ENCODE data around the gene AFDN. TPM values are rescaled to one million over a fixed set of nuclear protein-coding genes. Genes with fewer than 3 reads are reported as not detected.

Gene AFDN
- total and polyA plus RNA-seq, 2 experiments from 2014 or later = 66.9 to 200 TPM

- no peak overlapping the region for H3K27ac Mint-ChIP-seq
- H3K9me3 Mint-ChIP-seq = no peaks in the 10 kb centered on the region
- no peak for DNase-seq (ENCODE audit: low spot score)
- Histone ChIP-seq H3K4me1 (ENCODE audit: insufficient read depth) (no peaks in the 10 kb centered on the region), H3K4me3 (no peak overlapping the region), H3K27ac (ENCODE audit: low read depth) (no peak overlapping the region), H3K9me2 (ENCODE audit: insufficient read depth) (no peaks in the 10 kb centered on the region), H3K4me2 (no peak overlapping the region), H3K27me3 (ENCODE audit: insufficient read depth) (no peaks in the 10 kb centered on the region), H4K20me1 (replicated peaks; ENCODE audit: insufficient read depth) (no peaks in the 10 kb centered on the region), H3K79me2 (replicated peaks; ENCODE audit: insufficient read depth) (no peaks in the 10 kb centered on the region), H3K36me3 (ENCODE audit: insufficient read depth) (no peaks in the 10 kb centered on the region), H2AFZ (no peak overlapping the region), H3F3A (replicated peaks; ENCODE audit: low read depth) (no peaks in the 10 kb centered on the region)
- no peak for ATAC-seq
- peaks cover 3% of the 10 kb centered on the region; the same call in 1 of the 3 replicates for H3K4me1 Mint-ChIP-seq
- peaks cover 7% of the 10 kb centered on the region for H3K27me3 Mint-ChIP-seq (ENCODE audit: insufficient read depth, low read depth, poor library complexity)
- TF ChIP-seq ETS1 (IDR thresholded peaks at IDR 0.05) (no peak), EZH2 (IDR thresholded peaks at IDR 0.05; ENCODE audit: low read depth, unreplicated experiment) (no peak), ZNF462 (CRISPR knock-in tag; IDR thresholded peaks at IDR 0.05) (no peak), ZNF114 (CRISPR knock-in tag; IDR thresholded peaks at IDR 0.05) (no peak), JUNB (IDR thresholded peaks at IDR 0.05; ENCODE audit: unreplicated experiment) (no peak), REST (IDR thresholded peaks at IDR 0.05; ENCODE audit: unreplicated experiment) (no peak), POLR2AphosphoS5 (IDR thresholded peaks at IDR 0.05; ENCODE audit: low read depth) (no peak), EZH2phosphoT487 (IDR thresholded peaks at IDR 0.05; ENCODE audit: unreplicated experiment) (no peak), ZNF331 (CRISPR knock-in tag; IDR thresholded peaks at IDR 0.05; ENCODE audit: low read depth) (no peak), STAT1 (IDR thresholded peaks at IDR 0.05; ENCODE audit: unreplicated experiment) (no peak), CTCF (conservative IDR thresholded peaks at IDR 0.05; ENCODE audit: low read depth in 2 of 2) (no peak), CREB1 (CRISPR knock-in tag; IDR thresholded peaks at IDR 0.05; ENCODE audit: low read depth) (no peak), NANOG (IDR thresholded peaks at IDR 0.05; ENCODE audit: borderline replicate concordance) (no peak)
- H3K36me3 Mint-ChIP-seq (ENCODE audit: low read depth) = no peaks in the 10 kb centered on the region
- no peak overlapping the region for H3K4me3 Mint-ChIP-seq
Observed at GRCh38 chr6:167779993-167780655, 46.6 kb upstream of the AFDN start.
